HG03108 (cell line): ENCODE data around the gene UCP2.
"Not testable (repeated sequence)": the region's sequence is repeated elsewhere in the genome, so short reads cannot be mapped to it uniquely, and the experiment has no call there.

Experiments
- ATAC-seq: cut with Tn5 transposase; IDR thresholded peaks from one replicate; pipeline ENCODE4 v1.9.1; 2021; ENCODE audit warnings: moderate library complexity; ENCODE audit not compliant: unreplicated experiment

UCP2 gene

DNA sequence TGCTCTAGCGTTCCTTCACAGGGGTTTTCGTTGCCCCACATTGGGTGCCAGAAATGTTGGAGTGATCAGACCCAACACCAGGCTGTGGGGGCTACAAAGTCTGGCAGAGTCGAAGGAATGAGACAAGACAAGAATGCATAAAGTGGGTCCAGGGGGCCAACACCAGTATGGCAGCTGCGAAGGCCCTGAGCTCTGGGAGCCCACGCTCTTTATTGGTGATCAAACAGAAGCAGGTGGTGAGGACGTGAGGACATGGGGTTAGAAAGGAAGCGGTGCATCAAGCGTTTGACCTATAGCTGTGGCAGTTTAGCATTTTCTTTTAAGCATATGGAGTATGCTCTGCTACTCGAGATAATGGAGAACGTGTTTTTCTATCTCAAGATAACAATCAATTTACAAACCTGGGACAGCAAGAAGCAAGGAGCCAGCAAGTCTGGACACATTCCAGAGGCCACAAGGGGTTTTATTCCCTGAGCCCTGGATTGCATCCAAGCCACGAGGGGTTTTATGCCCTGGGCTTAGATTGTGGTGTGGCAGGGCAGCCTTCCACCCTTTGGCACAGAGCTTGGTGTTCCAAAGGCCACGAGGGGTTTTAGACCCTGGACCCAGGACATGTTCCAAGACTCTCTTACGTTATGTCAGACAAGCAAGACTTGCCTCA is 35.7 kb downstream of the UCP2 start:
- ATAC-seq = no peak

GRCh38 chr11:73945396-73945795 is 37.2 kb downstream of the UCP2 start:
- ATAC-seq = no peak

DNA sequence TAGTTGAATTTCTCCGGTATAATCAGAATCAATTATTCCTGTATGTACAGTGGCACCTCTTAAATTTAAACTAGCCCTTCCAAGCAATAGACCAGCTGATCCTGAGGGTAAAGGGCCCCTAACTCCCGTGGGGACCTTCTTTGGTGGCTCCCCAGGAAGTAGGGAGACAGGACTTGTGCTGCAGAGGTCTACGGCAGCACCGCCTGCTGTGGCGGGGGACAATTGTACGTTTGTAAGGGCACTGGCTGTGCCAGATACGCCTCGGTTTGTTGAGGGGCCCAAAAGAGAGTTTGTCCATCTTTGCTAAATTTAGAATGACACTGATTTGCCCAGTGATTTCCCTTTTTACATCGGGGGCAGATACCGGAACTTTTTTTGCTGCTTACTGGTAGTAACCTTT is 37.7 kb downstream of the UCP2 start:
- ATAC-seq = no peak

DNA sequence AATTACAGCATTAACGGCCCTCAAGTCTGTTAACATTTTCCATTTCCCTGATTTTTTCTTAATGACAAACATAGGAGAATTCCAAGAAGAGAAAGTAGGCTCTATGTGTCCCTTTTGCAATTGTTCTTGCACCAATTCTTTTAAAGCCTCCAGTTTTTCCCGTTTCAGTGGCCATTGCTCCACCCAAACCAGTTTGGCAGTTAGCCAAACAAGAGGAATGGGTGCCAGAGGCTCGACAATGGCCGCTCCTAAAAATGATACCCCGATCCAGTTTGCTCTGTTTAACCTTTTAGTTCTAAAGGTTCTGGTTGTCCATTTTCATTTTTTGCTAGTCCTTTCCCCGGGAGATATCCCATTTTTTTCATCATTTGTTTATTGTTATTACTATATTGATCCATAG is 38.6 kb downstream of the UCP2 start:
- no peak for ATAC-seq

GRCh38 chr11:73942010-73942409 is 40.6 kb downstream of the UCP2 start:
- no peak for ATAC-seq

GRCh38 chr11:73940801-73941570 is 41.7 kb downstream of the UCP2 start:
- ATAC-seq = no peak

DNA sequence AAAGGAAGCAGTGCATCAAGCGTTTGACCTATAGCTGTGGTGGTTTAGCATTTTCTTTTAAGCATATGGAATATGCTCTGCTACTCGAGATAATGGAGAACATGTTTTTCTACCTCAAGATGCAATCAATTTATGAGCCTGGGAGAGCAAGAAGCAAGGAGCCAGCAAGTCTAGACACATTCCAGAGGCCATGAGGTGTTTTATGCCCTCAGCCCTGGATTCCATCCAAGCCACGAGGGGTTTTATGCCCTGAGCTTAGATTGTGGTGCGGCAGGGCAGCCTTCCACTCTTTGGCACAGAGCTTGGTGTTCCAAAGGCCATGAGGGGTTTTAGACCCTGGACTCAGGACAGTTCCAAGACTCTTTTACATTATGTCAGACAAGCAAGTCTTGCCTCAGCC is 43.5 kb downstream of the UCP2 start:
- no peak for ATAC-seq

GRCh38 chr11:73936047-73936446 is 46.6 kb downstream of the UCP2 start:
- ATAC-seq = not testable (repeated sequence)

DNA sequence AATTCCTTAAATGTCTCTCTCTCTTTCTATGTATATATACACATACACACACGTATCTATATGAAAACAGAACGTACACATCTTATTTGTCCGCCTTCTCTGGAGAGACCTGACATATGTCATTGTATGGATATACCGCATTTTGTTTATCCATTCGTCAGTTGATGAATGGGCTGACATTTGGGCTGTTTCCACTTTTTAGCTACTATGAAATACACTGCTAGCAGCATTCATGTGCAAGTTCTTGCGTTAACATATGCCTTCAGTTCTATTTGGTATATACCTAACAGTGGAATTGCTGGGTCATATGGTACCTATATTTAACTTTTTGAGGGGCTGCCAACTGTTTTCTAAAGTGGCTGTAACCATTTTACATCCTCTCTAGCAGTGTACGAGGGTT is 49.9 kb downstream of the UCP2 start:
- ATAC-seq = no peak

- no peak for ATAC-seq
Measured at GRCh38 chr11:73931951-73932350, 50.7 kb downstream of the UCP2 start.

- ATAC-seq = no peak
Measured at GRCh38 chr11:73931039-73931645, 51.5 kb downstream of the UCP2 start.

- no peak for ATAC-seq
Measured at GRCh38 chr11:73929388-73929787, 53.3 kb downstream of the UCP2 start.
